ENCODE results near the gene APLP2.

GRCh38 chr11:130163346-130164220, 93.9 kb downstream of the APLP2 start:
- TF ChIP-seq CTCF (IDR thresholded peaks at IDR 0.05; ENCODE audit: poor library complexity) = peak; percentile 18
- TF ChIP-seq EZH2phosphoT487 (IDR thresholded peaks at IDR 0.05; ENCODE audit: low read depth, severe bottlenecking, unreplicated experiment) = no peak
- TF ChIP-seq EZH2 (IDR thresholded peaks at IDR 0.05; ENCODE audit: borderline replicate concordance) = no peak

Measured in hepatocyte (in vitro differentiated cells).